Endometrial microvascular endothelial cells (primary cell): Measurements from ENCODE around the gene TPCN2. TPM values are rescaled to one million over a fixed set of nuclear protein-coding genes. Genes with fewer than 3 reads are reported as not detected.

Source experiments
- total RNA-seq: library from RNA; depleted of rRNA; stranded (reverse); fragments of >200 nt; gene quantifications from one replicate; pipeline ENCODE4 v1.2.3, GENCODE V29; 2015; ENCODE audit errors: inconsistent ontology term

Gene TPCN2
- total RNA-seq, 1 donor from 2014 or later: 7.2 TPM

Other genes with a start within 250 kb of the TPCN2 start
- gene CPT1A, start 207.0 kb upstream of the TPCN2 start, total RNA-seq: 78.5 TPM
- 50.6 TPM for gene MRPL21, start 145.1 kb upstream of the TPCN2 start, total RNA-seq
- 40.2 TPM for gene IGHMBP2, start 145.0 kb upstream of the TPCN2 start, total RNA-seq
- gene MRGPRD, start 67.9 kb upstream of the TPCN2 start, total RNA-seq: not detected
- not detected for gene MRGPRF, start 35.7 kb upstream of the TPCN2 start, total RNA-seq
- not detected for gene SMIM38, start 107.0 kb downstream of the TPCN2 start, total RNA-seq
- gene MYEOV, start 245.2 kb downstream of the TPCN2 start, total RNA-seq: 14.6 TPM